HG03066 (cell line): ENCODE measurements around the gene INPP5J.

Experiments used
- ATAC-seq: cut with Tn5 transposase; IDR thresholded peaks from one replicate; pipeline ENCODE4 v1.9.1; 2021; ENCODE audit warnings: low read depth; ENCODE audit not compliant: unreplicated experiment

INPP5J gene

DNA sequence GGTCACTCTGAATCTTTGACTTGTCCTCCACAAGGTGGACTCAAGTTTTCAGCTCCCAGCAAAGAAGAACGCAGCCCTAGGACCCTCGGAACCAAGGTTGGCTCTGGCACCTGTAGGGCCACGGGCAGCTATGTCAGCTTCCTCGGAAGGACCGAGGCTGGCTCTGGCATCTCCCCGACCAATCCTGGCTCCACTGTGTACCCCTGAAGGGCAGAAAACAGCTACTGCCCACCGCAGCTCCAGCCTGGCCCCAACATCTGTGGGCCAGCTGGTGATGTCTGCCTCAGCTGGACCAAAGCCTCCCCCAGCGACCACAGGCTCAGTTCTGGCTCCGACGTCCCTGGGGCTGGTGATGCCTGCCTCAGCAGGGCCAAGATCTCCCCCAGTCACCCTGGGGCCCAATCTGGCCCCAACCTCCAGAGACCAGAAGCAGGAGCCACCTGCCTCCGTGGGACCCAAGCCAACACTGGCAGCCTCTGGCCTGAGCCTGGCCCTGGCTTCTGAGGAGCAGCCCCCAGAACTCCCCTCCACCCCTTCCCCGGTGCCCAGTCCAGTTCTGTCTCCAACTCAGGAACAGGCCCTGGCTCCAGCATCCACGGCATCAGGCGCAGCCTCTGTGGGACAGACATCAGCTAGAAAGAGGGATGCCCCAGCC is 2.2 kb downstream of the INPP5J start:
- no peak for ATAC-seq

DNA sequence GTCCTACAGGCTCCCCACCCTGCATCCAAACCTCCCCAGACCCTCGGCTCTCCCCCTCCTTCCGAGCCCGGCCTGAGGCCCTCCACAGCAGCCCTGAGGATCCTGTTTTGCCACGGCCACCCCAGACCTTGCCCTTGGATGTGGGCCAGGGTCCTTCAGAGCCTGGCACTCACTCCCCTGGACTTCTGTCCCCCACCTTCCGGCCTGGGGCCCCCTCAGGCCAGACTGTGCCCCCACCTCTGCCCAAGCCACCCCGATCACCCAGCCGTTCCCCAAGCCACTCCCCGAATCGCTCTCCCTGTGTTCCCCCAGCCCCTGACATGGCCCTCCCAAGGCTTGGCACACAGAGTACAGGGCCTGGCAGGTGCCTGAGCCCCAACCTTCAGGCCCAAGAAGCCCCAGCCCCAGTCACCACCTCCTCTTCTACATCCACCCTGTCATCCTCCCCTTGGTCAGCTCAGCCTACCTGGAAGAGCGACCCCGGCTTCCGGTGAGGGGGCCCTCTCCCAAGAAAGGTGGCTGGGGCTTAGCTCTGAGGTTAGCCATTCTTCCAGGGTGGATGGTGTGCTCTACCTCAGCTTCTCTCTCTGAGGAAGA is 2.9 kb downstream of the INPP5J start:
- ATAC-seq, result no peak

DNA sequence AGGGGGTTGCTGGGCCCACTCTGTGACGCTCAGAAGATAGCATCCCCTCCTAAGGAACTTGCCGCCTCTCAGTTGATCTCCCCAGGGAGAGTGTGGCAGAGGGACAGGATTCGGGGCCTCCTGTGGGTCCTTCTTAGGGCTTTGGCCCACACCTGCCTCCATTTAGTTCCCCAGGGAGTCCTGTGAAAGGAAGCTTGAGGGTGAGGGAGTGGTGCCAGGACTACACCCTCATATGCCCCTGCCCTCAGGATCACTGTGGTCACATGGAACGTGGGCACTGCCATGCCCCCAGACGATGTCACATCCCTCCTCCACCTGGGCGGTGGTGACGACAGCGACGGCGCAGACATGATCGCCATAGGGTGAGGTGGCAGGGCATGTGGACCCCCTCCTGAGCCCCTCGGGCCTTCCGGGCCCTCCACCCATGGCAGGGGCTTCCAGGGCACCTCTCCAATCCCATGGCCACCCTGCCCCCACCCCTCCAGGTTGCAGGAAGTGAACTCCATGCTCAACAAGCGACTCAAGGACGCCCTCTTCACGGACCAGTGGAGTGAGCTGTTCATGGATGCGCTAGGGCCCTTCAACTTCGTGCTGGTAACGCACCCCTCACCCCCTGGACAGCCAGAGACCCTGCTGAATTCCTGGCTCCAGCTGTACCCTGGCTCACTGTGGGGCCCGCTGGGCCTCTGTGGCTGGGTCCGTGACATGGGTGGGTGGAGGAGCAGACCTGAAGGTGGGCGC is 3.5 kb downstream of the INPP5J start:
- no peak for ATAC-seq

DNA sequence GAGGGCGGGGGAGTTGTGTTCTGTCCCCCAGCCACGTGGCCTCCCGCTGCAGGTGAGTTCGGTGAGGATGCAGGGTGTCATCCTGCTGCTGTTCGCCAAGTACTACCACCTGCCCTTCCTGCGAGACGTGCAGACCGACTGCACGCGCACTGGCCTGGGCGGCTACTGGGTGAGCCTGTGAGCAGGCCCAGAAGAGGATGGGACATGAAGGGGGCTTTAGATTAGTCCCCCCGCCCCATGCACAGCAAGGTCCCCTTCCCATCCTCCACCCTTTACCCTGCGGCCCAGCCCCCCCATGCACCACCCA is 4.1 kb downstream of the INPP5J start:
- ATAC-seq, result no peak

DNA sequence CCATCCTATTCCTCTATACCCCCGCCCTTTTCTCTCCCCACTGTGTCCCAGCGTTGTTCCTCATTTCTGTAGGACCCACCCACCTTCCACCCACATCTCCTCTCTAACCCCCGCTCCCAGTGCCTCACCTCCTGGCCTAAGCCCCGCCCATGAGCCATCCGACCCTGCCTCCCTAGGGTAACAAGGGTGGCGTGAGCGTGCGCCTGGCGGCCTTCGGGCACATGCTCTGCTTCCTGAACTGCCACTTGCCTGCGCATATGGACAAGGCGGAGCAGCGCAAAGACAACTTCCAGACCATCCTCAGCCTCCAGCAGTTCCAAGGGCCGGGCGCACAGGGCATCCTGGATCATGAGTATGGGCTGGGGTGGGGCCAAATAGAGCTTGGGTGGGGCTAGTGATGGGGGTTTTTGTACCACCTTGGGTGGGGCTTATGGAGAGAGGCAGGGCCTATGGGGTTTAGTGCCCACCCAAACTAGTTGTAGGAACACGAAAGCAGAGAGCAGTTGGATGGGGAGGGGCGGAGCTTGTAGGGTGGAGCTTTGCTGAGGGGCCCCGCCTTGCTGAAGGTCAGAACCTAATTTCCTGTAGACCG is 4.5 kb downstream of the INPP5J start:
- no peak for ATAC-seq

DNA sequence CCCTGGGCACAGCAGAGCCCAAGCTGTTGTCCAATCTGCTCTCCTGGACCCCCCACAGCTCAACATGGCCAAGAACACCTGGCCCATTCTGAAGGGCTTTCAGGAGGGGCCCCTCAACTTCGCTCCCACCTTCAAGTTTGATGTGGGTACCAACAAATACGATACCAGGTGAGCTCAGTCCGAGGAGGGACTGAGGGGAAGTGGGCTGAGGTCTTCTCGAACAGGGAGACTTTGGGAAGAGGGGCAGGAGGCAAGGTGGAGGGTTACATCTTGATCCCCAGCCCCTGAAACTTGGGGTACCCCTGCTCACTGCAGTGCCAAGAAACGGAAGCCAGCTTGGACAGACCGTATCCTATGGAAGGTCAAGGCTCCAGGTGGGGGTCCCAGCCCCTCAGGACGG is 5.4 kb downstream of the INPP5J start:
- no peak for ATAC-seq

DNA sequence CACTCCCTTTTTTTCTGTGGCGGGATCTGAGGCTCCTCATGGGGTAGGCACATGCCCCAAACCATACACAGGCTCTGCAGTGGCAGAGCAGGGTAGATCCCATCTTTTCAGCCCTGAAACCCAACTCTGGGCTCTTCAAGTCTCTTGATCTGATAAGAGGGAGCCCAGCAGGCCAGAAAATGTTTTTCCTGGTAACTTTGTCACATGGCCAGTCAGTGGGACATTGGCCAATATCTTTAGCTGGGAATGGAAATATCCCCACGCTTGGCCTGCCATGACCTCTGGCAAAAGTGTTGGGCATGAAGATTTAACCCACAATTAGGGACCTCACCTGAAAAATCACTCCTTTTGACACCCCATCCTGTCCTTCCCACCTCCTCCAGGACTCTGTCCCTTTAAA is 8.1 kb downstream of the INPP5J start:
- ATAC-seq, result no peak

DNA sequence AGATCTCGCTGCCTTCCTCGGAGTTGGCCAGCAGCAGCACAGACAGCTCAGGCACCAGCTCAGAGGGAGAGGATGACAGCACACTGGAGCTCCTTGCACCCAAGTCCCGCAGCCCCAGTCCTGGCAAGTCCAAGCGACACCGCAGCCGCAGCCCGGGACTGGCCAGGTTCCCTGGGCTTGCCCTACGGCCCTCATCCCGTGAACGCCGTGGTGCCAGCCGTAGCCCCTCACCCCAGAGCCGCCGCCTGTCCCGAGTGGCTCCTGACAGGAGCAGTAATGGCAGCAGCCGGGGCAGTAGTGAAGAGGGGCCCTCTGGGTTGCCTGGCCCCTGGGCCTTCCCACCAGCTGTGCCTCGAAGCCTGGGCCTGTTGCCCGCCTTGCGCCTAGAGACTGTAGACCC is 11.1 kb downstream of the INPP5J start:
- ATAC-seq, result no peak

DNA sequence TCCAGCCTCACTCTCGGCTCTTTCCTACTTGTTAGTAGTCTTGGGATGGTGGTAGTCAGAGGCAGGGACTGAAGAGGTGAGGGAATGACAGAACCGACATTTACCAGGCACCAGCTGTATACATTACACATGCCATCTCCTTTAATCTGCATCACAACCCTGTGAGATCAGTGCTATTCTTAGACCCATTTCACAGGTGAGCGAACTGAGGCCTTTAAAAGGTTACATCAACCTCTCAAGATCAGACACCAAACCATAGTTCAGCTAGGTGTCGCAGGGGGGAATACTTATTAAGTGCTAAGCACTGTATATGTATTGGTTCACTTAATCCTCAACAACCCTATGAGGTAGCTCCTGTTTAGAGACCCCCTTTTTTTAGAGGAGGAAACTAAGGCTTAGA is 11.9 kb downstream of the INPP5J start:
- no peak for ATAC-seq

DNA sequence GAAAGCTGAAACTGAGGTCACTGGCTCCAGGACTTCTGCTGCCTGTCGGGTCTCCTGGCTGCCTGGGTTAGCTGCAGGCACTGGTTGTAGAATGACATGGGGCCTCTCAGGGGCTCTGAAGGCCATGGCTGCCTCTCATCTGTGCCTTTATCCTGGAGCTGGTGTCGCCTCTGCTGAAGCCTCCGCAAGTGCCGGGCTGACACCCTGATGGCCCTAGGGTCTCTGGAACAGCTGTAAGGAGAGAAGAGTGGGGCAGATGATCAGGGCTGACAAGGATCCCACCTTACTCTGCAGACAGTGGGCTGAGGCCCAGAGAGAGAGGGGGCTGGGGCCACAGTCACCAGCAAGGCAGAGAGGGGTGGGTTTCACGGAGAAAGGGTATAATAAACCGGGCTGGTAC is 12.9 kb downstream of the INPP5J start:
- no peak for ATAC-seq

DNA sequence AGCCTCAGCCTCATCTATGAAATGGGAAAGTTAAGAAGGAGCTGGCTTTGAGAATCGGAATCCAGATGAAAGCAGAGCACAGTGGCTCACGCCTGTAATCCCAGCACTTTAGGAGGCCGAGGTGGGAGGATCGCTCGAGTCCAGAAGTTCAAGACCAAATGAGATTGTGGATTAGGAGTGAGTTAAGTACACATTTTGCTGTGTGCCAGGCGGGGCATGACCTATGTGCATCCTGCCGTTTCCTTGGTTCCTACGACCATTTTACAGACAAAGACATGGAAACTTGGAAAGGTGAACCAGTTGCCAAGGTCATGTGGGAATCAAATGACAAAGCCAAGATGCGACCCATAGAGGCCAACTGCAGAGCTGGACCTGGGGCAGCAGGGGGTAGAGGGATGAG is 13.4 kb downstream of the INPP5J start:
- no peak for ATAC-seq

DNA sequence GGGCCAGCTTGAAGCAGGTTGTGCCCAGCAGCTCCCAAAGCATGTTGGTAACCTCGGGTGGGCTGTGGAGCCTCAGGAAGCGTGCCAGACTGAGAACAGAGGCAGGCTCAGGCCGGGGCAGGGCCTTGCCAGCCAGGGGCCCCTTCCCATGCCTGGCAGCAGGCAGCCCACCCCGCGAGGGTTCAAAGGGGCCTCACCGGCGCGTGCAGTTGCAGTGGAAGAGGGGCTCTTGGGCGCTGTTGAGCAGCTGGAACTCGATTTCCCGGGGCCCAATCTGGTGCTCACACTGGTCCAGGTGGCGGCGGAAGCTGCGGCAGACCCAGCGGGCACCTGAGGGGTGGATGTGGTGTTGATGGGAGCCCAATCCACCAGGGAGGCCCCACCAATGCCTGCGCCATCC is 13.9 kb downstream of the INPP5J start:
- ATAC-seq, result no peak

DNA sequence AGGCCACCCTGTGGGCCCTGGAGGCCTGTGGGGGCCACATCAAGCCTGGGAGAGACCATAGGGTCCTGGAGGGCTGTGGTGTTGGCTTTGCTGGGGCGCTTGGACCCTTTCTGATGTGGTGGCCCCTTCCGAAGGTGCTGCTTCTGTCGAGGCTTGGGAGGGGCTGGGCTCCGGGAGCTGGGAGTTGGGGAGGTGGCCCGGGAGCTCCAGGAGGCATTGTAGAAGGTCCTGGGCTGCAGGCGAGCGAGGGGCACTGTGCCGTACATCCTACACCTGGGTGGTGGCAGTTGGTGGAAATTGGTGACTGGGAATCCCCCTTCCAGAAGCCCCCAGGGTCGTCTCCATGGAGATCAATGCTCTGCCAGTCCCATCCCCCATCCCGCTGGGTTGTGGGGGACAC is 15.0 kb downstream of the INPP5J start:
- ATAC-seq, result no peak

DNA sequence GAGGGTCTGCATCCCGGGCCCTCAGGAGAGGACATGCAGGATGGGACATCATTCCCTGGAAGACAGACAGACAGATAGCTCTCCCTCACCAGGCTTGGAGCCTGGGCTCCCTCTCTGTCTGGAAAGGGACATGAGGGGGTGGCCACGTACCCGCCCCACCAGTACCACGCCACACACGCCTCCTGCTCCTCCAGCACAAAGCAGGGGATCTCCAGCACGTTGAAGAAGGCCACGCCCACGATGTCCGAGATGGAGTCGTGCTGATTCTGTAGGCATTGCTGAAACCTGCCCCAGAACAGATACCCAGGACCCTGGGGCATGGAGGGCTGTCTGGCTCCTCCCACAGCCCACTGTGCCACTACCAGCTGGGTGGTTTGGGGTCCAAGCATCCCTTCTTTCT is 15.4 kb downstream of the INPP5J start:
- ATAC-seq, result no peak

DNA sequence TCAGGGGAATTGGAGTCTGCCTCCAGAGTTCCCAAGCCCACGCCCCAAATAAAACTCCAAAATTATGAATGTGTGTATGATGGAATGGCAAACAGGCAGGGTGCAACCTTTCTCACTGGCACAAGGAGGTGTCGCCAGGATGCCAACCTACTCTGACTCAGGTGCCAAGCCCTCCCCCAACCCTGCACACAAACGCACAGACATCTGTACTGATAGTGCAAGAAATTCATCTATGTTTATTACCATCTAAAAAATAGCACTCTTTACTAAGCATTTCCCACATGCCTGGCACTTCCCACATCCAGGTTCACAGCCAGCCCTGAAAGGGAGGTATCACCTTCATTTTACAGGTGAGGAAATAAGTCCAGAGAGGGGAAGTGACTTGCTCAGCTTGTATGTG is 16.3 kb downstream of the INPP5J start:
- no peak for ATAC-seq

DNA sequence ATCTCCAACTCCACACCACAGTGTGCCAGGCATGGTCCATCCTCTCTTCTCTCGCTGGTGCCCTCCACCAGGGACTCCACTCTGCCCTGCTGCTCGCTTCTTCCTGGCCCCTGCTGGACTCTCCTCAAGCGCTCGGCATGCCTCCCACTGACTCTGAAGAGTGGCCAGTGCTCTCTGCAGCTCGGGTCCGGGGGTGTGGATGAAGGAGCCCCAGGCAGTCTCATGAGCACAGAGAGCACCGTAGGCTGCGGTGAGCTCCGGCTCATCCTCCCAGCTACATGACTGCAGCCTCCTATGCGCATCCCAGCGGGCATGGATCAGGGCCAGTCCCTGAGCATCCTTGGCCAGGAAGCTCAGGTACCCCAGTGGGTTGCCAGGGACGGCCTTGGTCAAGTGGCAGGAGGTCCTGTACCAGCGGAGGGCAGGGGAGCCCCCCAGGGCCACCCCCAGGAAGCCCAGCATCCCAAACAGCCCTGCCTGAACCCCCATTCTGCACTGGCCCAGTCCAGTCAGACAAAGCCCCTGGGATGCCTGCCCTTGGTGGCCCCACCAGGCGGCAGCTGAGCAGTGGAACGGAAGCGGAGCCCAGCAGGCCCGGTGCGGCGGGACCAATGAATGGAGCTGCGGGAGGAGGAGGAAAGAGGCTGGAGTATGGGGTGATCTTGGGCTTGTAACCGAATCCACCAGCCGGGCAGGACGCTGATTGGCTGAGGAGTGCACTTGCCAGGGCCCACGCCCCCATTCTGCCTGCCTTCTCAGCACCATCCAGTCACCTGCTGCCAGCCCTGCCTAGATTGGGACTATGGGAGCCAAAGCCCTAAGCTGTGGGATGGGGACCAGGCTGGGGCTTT is 17.3 kb downstream of the INPP5J start, which contains the start of gene PLA2G3:
Gene PLA2G3 (minus strand): TSS at position 643 of the 851 bp plus-strand sequence. CDS start 154 bp downstream, at position 489.
- no peak for ATAC-seq

DNA sequence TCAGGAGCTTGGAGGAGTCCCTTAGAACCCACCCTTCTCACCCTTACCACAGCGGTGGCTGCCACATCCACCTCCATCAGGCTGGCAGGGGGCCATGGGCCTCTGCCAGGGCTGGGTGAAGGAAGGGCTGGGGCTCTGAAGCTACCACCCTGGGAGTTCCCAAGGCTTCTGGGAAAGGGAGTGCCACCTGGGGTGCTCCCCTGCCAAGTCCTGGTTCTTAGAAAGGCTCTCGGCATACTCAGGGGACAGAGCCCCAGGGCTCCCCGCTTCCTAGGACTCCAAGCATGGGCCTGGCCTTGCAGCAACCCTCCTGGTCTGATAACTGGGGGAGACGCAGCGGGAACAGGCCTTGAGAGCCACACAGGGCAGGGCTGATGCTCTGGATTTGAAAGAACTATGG is 18.0 kb downstream of the INPP5J start:
- ATAC-seq, result no peak

DNA sequence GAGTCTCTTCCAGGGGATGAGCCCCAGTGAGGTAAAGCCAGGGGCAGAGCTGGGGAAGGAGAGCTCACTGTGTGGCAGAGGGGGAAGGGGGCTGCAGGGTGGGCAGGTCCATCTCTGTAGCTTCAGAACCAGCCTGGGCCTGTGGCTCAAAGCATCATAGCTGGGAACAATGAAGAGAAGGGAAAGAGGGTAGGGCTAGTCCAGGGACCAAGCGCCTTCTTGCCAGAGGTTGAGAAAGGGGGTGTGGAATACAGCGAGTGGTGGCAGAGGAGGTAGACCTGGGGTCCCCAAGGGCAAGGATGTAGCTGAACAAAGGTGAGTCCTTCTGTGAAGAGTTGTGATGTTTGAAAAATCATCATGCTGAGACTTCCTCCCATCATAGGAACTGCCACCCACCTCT is 18.8 kb downstream of the INPP5J start:
- ATAC-seq, result no peak

DNA sequence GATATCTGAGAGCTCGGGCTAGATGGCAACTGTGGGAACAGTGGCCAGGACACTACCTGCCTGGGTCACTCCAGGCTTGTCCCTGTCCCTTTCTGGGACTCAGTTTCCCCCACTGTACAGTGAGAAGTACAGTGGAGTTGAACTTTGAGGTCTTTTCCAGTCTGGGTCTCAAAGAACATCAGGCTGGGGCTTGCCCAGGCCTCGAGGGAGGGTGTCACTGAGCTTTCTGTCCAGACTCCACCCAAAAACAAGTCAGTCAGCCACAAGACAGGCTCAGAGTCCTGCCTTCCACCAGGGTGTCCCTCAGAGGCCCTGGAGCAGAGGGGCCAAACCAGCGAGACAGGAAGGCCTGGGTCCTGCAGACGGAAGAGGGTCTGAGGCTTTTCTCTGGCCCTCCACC is 19.5 kb downstream of the INPP5J start:
- ATAC-seq, result no peak

DNA sequence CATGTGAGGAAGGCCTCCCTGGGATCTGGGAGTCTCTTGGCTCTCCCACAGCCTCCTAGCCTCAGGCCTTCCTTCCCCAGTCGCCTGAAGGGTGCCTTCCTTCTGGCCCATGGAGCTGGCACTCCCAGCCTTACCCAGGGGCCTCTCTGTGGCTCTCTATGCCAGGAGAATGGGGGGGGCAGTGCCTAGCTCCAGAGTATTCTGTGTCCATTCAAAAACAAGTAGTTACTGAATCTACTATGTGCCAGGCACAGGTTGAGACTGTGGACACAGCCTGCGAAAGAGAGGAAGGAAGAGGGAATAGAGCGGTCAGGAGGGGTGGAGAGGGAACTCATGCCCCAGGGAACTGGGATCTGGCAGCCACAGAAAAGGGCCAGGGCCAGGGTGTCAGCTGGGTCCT is 20.3 kb downstream of the INPP5J start:
- ATAC-seq, result no peak

DNA sequence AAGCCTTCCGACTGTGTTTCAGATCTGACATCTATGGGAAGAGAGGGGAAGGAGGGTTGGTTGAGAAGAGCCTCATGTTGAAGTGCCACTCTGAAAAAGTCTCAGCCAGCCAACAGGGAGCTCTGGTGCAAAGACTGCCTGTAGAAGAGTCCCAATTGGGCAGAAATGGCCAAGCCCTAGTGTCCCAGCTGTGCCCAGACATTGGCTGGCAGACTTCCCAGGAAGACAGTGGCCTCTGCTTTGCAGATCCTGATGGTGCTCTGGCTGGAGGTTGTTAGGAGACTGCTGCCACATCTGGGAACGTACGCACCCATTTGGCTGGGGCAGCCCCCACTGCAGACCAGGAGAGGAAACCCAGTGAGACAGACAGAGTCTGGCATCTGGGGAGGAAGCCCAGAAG is 20.8 kb downstream of the INPP5J start:
- ATAC-seq, result no peak
